HL-60/S4 treated with phorbol 12-myristate 13-acetate at 8.2 ng/mL for 4 days and 3 days (cell line): Measurements from ENCODE around the gene RMI1.

Experiments used
- in situ Hi-C: fragments of 300-500 bp; cut with MboI; formaldehyde crosslinking; loops from 2 replicates; pipeline ENCODE4 v1.15.0; 2022; ENCODE audit warnings: low sequenced_read_pairs

Gene RMI1

DNA sequence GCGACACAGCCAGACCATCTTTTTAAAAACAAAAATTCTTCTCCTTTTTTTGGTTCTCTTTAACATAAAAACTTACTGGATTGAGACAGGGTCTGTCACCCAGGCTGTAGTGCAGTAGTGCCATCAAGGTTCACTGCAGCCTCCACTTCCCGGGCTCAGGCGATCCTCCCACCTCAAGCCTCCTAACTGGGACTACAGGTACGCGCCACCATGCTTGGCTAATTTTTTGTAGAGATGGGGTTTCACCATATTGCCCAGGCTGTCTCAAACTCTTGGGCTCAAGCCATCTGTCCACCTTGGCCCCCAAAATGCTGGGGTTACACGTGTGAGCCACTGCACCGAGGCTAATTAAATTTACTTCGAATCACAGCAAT lies 14.4 kb upstream of the RMI1 start:
- in situ Hi-C loops = no loop called here

DNA sequence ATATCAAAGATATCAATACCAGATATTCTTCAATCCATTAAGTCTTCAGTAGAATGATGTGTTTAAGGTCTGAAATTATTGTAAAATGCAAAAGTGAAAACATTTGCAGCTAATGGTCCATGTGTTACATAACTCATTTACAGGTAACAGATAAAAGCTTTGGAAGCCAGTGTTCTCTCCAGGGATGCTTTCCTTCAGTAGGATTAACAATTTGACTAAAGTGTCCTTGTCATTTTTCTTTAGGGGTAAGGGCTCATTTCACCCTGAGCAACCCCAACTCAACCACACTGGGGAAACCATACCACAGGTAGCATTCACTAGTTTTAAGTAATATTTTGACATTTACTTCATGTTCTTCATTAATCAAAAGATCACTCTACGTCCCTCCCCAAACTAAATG lies 13.5 kb upstream of the RMI1 start:
- in situ Hi-C loops = no loop called here

DNA sequence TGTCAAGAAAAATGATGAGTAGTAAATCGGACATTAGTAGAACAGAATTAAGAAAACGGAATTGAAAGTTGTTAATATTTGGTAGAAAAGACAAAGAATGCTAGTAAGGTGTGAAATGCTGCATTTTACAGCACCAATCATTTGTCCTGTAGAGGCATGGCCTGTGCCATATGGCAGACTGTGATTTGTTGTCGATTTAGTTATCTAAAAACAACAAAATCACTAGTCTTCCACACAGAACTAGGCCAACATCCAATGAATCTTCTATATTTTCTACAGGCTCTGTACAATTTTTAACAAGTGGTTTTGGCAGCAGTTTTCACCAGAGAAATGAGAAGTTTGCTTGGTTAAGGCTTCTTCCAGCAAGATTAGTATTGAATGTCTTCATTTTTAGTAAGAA lies 11.0 kb upstream of the RMI1 start:
- in situ Hi-C loops = no loop called here

DNA sequence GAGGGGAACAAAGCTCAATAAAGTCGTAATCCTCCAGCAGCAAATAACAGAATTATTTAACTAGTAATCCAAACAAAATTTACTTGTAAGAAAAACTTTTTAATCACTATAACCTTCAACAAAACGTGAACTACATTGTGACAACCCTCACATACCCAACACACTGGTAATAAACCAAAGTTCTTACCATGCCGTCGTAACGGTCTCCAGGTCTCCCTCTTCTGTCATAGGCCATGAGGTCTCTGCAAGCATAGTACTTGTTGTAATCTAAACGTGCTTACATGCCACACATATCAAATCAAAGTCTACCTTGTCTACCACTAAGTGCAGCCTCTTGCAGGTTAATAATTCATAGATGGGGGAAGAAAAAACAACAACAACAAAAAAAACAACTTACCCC lies 9.1 kb upstream of the RMI1 start:
- in situ Hi-C loops = no loop called here

DNA sequence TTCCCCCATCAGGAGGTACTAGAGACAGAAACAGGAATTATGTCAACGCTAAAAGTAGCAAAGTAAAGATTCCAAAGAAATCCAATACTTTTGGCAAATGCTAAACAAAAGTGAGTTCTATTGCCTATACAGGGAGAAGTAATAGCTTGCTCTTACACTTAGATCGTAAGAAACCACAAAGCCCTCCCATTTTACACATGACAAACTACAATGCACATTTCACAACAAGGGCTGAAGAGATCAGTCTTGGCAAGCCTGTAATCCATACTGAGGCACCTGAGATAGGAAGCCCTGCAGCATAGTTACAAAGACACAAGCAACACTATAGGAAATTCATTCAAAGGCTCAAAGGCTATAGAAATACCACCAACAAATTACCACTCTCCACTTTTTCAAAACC lies 8.3 kb upstream of the RMI1 start:
- in situ Hi-C loops = no loop called here

DNA sequence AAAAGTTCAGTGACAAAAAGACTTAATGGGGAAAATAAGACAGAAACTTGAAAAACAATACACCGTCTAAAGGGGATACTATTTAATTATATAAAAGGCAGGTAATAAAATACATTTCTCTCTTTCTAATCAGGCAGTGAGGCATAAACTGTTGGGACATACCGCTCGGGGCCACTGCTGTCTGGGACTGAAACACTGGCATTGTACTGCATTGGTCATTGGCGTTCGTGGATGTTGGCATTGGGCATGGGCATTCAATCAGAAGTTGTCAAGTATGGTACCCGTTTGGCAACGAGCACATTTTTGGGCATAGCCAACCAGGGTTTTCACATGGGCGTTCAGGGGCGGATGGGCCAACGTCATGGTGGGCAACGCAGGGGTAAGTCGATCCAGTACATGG lies 5.3 kb upstream of the RMI1 start:
- in situ Hi-C loops = no loop called here

DNA sequence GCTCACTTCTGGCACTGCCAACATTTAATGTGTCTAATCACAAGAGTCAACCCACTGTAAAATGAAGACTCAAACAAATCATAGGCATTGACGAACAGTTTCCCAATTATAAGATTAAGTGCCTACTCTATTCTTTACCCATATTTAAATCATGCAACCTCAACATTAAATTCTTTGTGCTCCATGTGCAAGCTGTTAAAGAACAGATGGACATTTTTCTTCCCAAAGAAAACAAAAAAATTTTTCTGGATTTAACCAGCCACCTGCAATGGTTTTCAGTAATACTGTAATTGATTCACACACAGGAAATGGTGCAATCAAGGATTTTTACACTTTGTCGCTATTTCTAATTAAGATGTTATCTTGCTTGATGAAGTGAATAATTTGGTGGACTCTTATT lies 4.2 kb upstream of the RMI1 start:
- in situ Hi-C loops = no loop called here

DNA sequence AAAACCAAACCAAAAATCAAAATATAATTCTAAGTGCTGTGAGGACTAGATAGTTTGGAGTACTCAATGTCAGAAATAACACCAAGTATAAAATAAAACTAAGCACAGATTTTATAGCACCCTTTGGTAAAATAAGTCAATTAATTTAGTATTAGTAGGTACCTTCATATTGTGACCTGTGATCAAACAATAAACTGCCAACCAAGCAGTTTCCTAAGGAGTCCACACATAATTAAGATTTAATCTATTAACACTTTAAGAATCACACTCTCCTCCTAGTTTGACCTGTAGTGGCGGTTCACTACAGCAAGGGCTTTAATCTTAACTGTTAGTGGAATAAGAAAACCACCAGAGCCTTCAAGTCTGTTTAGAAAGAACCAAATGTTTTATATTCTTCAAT lies 3.4 kb upstream of the RMI1 start:
- in situ Hi-C loops = no loop called here

DNA sequence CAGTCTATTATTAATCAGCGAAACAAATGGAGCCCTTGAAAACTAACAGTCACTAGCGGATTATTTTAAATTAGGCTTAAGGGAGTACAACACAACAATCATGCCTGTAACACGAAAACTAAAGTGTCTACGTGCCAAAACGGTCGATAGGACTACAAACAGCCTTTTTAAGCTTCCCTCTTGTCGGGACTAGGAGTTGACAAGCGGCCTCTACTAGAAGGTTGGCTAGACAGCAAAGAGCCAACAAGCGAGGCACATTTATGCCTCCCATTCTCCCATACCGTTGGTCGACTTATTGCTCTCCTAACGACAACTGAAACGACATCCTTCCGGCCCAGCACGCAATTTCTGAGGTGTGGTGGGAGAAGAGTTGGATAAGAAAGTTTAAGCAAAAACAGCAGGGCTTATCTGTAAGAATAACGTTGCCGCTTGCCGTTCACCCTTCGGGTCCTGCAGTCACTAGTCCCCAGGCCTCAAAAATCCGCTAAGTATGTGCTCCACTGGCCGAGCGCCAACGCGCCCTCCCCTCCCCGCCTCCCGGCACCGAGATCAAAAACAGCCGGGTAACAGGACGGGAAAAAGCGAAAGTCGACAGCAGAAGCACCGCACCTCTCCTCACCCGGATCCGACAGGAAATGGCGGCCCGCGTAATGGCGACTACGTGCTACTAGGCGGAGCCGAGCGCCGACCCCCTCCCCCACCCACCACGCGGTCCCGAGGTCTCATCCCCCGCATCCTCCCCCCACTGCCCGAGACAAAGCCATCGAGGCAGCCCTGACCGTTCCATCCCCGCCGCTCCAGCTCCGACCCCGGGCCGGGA lies 1.4 kb upstream of the RMI1 start:
- in situ Hi-C loops = no loop called here

DNA sequence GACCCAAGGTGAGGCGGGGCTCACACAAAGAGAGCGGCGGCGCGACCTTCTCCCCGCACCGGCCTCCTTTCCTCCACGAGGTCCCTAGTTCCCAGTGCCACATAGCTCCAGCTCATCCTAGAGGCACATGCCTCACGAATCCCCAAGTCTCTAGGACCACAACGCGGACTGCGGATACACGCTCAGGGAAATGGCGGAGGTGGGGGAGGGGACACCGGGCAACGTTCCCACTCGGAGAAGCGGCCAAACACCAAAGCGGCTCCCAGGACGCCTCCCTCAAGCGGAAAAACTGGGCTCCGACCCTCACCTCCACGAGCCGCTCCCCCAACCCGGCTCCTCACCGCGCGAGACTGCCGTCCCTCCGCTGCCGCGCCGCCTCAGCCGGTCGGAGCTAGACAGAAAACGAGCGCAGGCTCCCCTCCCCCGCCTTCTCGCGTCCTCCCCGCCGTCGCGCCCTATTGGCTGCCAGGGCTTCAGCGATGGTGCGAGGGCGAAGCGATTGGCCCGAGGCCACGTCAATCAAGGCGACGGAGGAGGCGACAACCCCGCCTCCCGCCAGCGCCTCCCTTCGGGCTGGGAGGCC lies 702 bp upstream of the RMI1 start, which contains the start of gene HNRNPK:
HNRNPK (minus strand) TSS at position 404 of the 583 bp plus-strand sequence. CDS start 1,963 bp downstream, outside the sequence.
- in situ Hi-C loops = no loop called here

DNA sequence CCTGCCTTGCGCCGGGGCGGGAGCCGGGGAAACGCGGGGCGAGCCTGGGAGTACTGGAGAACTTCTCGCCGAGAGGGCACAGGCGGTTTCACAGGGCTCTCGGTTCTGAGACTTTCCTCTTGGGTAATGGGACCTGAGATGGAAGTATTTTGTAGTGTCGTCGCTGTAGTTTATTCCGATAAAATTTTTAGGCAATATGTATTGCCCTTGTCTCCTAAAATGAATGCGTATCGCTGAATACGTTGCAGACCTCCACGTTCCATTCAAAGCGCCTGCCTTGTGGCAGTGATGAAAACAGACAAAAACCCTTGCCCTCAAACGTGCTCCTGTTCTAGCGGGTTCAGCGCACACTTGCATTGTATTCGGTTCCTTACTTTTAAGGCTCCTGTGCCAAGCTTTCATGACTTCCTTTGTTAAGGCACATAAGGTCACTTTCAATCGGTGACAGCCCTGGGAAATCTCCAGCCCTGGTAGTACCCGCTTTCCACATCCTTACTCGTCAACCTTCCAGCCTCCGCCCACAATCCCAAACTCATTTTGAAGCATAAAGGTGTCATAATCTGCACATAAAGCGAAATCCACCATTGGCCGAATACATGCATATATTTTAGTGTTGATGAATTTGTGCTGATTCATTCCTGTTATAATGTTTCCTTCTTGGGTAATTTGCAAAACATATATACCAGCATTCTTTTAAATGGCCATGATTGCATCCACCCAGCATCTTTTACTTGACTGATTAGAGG lies 694 bp downstream of the RMI1 start:
- in situ Hi-C loops = no loop called here

DNA sequence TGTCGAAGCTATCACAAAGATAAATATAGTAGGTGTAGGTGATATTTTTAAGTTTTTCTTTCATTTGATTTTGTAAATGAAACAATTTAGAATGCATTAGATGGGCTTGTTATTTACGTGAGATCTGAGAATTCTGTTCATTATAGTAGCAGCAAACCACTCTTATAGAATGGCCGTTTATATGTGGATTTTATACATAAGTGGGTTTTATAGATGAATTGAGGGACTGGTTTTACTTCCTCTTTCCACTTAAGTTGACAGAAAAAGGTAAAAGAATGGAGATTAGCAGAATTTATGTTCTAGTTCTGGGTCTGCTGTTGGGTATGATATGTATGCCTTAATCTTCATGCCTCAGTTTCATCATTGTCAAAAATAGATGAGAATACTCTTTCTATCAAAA lies 5.6 kb downstream of the RMI1 start:
- in situ Hi-C loops = no loop called here

DNA sequence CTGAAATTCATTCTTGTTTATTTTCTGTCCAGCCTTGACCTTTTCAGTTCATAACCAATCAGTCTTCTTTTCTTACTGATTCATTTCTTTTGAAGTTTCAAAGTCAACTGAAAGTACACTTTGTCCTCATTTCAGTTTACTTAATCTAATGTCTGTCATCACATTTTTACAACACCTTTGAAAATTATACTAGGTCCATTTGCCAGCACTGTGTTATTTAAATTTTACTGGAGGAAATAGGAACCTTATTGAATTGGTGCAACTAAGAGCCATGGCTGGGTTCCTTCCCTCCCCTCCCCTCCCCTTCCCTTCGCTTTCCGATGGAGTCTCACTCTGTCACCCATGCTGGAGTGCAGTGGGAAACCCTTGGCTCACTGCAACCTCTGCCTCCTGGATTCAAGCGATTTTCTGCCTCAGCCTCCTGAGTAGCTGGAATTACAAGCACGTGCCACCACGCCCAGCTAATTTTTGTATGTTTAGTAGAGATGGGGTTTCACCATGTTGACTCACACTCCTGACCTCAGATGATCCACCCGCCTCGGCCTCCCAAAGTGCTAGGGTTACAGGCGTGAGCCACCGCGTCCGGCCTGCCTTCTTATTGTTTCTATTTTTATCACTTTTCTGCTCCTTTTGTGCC lies 6.3 kb downstream of the RMI1 start:
- in situ Hi-C loops = no loop called here

DNA sequence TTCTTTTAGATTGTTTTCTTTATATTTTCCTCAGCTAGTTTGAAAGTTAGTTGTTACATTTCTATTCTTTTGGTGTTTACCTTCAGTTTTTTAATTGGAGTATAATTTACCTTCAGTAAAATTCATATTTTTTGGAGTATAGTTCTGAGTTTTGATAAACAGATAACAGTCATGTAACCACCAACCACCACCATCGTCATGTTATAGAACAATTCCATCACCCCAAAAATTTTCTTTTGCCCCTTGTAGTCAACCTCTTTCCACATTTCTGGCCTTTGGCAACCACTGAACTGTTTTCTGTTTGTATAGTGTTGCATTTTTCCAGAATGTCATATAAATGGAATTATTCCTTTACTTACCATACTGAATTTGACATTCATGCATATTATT lies 6.8 kb downstream of the RMI1 start:
- in situ Hi-C loops = no loop called here

DNA sequence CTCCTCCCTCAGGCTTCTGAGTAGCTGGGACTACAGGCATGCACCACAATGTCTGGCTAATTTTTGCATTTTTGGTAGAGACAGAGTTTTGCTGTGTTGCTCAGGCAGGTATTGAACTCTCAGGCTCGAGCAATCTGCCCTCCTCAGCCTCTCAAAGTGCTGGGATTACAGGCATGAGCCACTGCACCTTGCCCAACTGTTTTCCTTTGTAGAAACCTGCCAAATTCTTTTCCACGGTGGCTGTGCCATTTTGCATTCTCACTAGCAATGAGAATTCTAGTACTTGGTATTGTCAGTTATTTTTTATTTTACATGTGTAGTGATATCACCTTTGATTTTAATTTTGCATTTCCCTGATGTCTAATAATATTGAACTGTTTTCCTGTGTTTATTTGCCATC lies 7.8 kb downstream of the RMI1 start:
- in situ Hi-C loops = no loop called here

DNA sequence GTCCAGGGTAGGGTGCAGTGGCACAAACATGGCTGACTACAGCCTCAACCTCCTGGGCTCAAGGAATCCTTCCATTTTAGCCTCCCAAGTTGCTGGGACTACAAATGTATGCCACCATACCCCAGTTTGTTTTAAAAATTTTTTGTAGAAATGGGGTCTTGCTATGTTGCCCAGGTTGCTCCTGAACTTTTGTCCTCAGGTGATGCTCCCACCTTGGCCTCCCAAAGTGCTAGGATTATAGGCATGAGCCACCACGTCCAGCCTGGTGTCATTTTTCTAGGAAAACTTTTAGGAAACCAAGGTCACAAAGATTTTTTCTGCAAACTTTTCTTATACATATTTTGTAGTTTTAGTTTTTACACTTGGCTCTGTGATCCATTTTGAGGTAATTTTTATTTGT lies 10.8 kb downstream of the RMI1 start:
- in situ Hi-C loops = no loop called here

DNA sequence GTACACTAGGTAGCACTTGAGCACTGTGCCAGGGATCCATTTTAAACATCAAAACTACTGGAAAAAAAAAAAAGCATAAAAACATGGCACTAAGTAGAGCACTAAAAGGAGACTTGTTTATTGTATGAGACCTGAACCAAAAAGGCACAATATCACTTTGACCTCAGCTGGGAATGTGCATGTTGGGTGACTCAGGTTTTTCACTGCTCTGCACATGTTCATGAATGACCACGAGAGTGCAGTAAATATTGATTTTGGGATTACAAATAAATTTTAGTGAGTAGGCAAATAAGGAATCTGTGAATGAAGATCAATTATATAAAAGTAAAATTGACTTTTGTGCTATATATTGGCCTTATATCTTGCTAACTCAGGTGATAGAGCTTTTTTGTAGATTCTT lies 11.8 kb downstream of the RMI1 start:
- in situ Hi-C loops = no loop called here

DNA sequence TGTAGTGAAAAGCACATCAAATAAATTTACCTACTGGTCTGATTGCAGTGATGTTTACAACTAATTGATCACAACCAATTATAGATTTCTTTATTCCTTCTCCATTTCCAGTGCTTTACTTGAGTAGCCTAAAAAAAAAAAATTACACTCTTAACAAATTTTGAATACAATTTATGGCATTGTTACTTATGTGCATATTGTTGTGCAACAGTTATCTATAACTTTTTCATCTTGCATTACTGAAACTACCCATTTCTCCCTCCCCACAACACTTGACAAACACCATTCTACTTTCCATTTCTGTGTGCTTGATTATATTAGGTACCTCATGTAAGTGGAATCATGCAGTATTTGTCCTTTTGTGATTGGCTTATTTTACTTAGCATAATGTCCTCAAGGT lies 12.3 kb downstream of the RMI1 start:
- in situ Hi-C loops = no loop called here

DNA sequence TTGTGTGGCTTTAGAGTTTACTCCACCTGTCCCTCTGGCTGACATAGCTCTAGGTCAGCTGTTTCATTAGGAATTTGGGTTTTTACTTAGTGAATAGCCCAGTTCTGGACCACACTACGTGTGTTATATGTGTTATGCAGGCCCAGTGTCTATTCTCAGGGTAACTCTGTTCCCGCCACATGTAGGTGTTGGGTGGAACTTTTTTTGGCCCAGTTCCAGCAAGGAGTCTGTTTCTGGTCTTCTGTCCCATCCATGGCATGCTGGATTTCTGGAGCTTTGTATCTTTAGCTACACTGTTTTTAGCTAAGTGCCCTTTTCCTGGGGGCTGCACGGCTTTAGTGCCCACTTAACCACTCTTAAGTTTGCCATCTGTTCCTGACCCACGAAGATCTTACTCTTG lies 15.5 kb downstream of the RMI1 start:
- in situ Hi-C loops = no loop called here

DNA sequence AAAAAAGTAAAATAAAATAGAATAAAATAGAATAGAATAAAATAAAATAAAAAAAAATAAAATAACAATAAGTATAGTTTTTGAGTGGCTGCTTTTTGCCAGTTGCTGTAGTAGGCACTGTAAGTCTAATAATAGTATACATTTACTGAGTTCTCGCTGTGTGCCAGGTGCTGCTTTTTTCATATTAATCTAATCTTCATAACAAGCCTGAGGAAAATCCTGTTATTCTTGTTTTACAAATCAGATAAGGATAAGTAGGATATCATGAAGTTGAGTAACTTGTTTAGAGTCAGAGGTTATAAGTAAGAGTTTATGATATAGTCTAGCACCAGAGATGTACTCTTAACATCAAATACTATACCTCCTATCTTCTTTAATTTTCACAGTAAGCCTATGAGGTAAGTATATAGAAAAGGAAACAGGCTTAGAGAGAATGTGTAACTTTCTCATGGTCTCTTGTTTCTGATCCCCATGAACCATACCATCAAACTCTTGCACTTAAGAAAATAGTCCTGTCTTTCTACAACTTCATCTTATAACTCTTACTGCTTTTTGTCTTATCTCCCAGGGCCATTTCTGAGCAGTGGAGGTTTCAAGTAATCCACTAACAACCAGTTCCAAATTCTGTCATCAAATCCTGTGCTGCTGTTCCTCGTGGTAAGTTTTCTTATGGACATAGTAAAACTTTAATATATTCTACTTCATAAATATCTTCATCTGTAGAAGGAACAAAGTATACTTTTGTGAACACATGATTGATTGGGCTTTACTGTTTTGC lies 18.7 kb downstream of the RMI1 start:
- in situ Hi-C loops = no loop called here

DNA sequence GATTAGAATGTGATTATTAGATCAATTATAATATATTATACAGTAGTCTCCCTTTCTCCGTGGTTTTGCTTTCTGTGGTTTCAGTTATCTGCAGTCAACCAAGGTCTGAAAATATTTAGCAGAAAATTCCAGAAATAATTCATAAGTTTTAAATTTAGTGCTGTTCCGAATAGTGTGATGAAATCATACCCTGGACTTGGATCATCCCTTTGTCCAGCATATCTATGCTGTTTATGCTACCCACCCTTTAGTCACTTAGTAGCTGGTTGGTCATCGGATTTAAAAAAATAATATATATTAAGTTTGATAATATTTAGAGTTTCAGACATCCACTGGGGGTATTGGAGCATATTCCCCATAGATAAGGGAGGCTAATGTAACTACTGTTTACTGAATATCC lies 19.6 kb downstream of the RMI1 start:
- in situ Hi-C loops = no loop called here
